A549 (cell line): ENCODE measurements around the gene FAM193A. TPM values are rescaled to one million over a fixed set of nuclear protein-coding genes. Genes with fewer than 3 reads are reported as not detected.
"Not testable (repeated sequence)": the region's sequence is repeated elsewhere in the genome, so short reads cannot be mapped to it uniquely, and the experiment has no call there.

Source experiments
- ATAC-seq, 2 experiments: fragments of 200-7000 bp in 1 of 2; fragments of >200 bp in 1 of 2; cut with Nextera tagmentation in 1 of 2; cut with Tn5 transposase in 1 of 2; 3 replicates each; pipeline versions ENCODE4 v1.8.0 to v1.9.1; 2018 to 2020; ENCODE audit warnings: mild to moderate bottlenecking in 1 of 2, moderate library complexity in 1 of 2
- CTCF ChIA-PET: fragments of 300-600 bp; sonication (Branson Sonifier 250); formaldehyde crosslinking; extraction: SDS; loops from one replicate; lab custom pipeline; 2021; ENCODE audit warnings: antibody characterized with exemption, inconsistent platforms; lab: Yijun Ruan, JAX
- POLR2A ChIA-PET: fragments of 350-600 bp; formaldehyde crosslinking; extraction: SDS; loops from one replicate; lab custom pipeline; 2021; ENCODE audit warnings: antibody characterized with exemption, inconsistent platforms; lab: Yijun Ruan, JAX
- DNase-seq, 2 experiments: peaks; one replicate each; pipeline versions ENCODE4 v3.0.0 to v3.0.0-alpha.2; 2011 to 2016; ENCODE audit warnings: low read depth in 1 of 2, low spot score in 1 of 2
- FAIRE-seq: peaks from 2 replicates; lab custom pipeline; 2011; peaks lifted over from hg19 to GRCh38; lab: Jason Lieb, UNC
- H3K27ac ChIP-seq, 2 experiments: fragments of >200 bp; sonication (Bioruptor Twin); formaldehyde crosslinking; 3 replicates each; pipeline ENCODE4 v1.5.1; 2016 to 2017
- H3K4me1 ChIP-seq: fragments of >200 bp; sonication (Bioruptor Twin); formaldehyde crosslinking; 3 replicates; pipeline ENCODE4 v1.6.1; 2016
- H3K4me2 ChIP-seq: fragments of >200 bp; sonication (Bioruptor Twin); formaldehyde crosslinking; 3 replicates; pipeline ENCODE4 v1.6.1; 2016
- H3K4me3 ChIP-seq: fragments of >200 bp; sonication (Bioruptor Twin); formaldehyde crosslinking; 3 replicates; pipeline ENCODE4 v1.5.1; 2016
- H3K9me3 ChIP-seq: fragments of >200 bp; sonication (Bioruptor Twin); formaldehyde crosslinking; 3 replicates; pipeline ENCODE4 v1.6.1; 2016
- FOXS1 ChIP-seq: fragments of 250-450 bp; sonication (Bioruptor Pico); IDR thresholded peaks from 2 replicates; pipeline ENCODE4 v1.5.0; 2020; ENCODE audit warnings: mild to moderate bottlenecking, moderate library complexity
- HOXA7 ChIP-seq: fragments of 250-450 bp; sonication (Bioruptor Pico); IDR thresholded peaks from 2 replicates; pipeline ENCODE4 v1.5.0; 2020; ENCODE audit warnings: mild to moderate bottlenecking, moderate library complexity
- HOXB13 ChIP-seq: fragments of 250-450 bp; sonication (Bioruptor Pico); IDR thresholded peaks from 2 replicates; pipeline ENCODE4 v1.5.0; 2020; ENCODE audit warnings: low read depth, mild to moderate bottlenecking, moderate library complexity
- MAZ ChIP-seq: fragments of 150-350 bp; IDR thresholded peaks from 2 replicates; pipeline ENCODE4 v1.6.1; 2014; ENCODE audit warnings: antibody characterized with exemption, low read depth, low read length, borderline replicate concordance
- NFE2L2 ChIP-seq: fragments of 150-350 bp; conservative IDR thresholded peaks from 2 replicates; pipeline ENCODE4 v1.6.1; 2014; ENCODE audit warnings: low read length
- NPAS2 ChIP-seq: fragments of 250-450 bp; sonication (Bioruptor Pico); IDR thresholded peaks from 2 replicates; pipeline ENCODE4 v1.8.0; 2022; ENCODE audit warnings: mild to moderate bottlenecking, moderate library complexity, borderline replicate concordance
- ZSCAN20 ChIP-seq: fragments of 250-450 bp; sonication (Bioruptor Pico); IDR thresholded peaks from 2 replicates; pipeline ENCODE4 v1.8.0; 2022; ENCODE audit warnings: mild to moderate bottlenecking, moderate library complexity
- WGBS: methylation state at CpG from one replicate; pipeline ENCODE4 v1.1.6; 2017; ENCODE audit errors: missing lambda C conversion rate; 5-methylcytosine and 5-hydroxymethylcytosine counted together
- polyA plus RNA-seq, 4 experiments: library from polyadenylated mRNA; depleted of rRNA in 3 of 4; stranded (reverse); fragments of >200 nt; fragmentation: RNase III in 1 of 4; extraction: RNeasy Plus Mini Kit Qiagen cat#74134 plus additional on column Dnase treatment in 1 of 4; gene quantifications; 2 replicates in 3 of 4; 3 replicates in 1 of 4; pipeline ENCODE4 v1.2.3, GENCODE V29; 2011 to 2017
- TF ChIP-seq, protein P1 (sequence below): fragments of 250-450 bp; sonication (Bioruptor Pico); IDR thresholded peaks from 2 replicates; pipeline ENCODE4 v1.5.0; 2020; ENCODE audit warnings: low read depth, mild to moderate bottlenecking, moderate library complexity
- TF ChIP-seq, protein P2 (sequence below): fragments of 250-450 bp; sonication (Bioruptor Pico); IDR thresholded peaks from 2 replicates; pipeline ENCODE4 v1.5.0; 2021; ENCODE audit warnings: mild to moderate bottlenecking, moderate library complexity, borderline replicate concordance
- TF ChIP-seq, protein P3 (sequence below): IDR thresholded peaks from 2 replicates; pipeline ENCODE4 v1.6.1; 2012
- TF ChIP-seq, protein P4 (sequence below): fragments of 150-350 bp; IDR thresholded peaks from 2 replicates; pipeline ENCODE4 v1.6.1; 2014; ENCODE audit warnings: low read depth, mild to moderate bottlenecking, low read length
- TF ChIP-seq, protein P5 (sequence below): fragments of 200-600 bp; sonication (generic); IDR thresholded peaks from 2 replicates; pipeline ENCODE4 v1.6.1; 2016; ENCODE audit warnings: antibody characterized with exemption, mild to moderate bottlenecking, moderate library complexity
- TF ChIP-seq, protein P6 (sequence below): fragments of >200 bp; sonication (Bioruptor Twin); formaldehyde crosslinking; IDR thresholded peaks from 3 replicates; pipeline ENCODE4 v1.6.1; 2016

FAM193A gene
- polyA plus RNA-seq, 2 of the 4 experiments (the other 2 are of a cell fraction): 4.5 to 6.7 TPM

DNA sequence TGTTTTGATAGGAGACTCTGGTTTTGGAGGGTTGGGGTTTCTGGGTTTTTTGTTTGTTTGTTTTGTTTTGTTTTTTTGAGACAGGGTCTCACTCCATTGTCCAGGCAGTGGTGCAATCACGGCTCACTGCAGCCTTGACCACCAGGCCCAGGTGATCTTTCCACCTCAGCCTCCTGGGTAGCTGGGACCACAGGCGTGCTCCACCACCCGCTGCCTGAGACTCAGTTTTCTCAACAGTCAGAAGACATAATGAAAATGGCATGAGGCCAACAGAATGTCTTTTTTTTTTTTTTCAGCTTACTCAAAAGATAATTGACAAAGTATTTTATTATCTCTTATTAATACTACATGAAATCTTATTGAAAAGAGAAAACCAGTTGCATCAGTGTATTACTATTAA is 187.3 kb downstream of the FAM193A start:
- WGBS: 87% methylated on average over 3 of the region's 3 CpGs
- ATAC-seq (no peak), DNase-seq (no peak), FAIRE-seq (no peak)
- H3K27ac ChIP-seq: no peak overlapping the region
- no peak overlapping the region for H3K4me3 ChIP-seq
- CTCF ChIA-PET: no interaction called here
- H3K4me1 ChIP-seq: no peaks in the 10 kb centered on the region
- TF ChIP-seq, protein P1, sequence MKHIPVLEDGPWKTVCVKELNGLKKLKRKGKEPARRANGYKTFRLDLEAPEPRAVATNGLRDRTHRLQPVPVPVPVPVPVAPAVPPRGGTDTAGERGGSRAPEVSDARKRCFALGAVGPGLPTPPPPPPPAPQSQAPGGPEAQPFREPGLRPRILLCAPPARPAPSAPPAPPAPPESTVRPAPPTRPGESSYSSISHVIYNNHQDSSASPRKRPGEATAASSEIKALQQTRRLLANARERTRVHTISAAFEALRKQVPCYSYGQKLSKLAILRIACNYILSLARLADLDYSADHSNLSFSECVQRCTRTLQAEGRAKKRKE (CRISPR knock-in tag): no peak
- no peak for TF ChIP-seq HOXA7 (CRISPR knock-in tag)
- TF ChIP-seq, protein P2, sequence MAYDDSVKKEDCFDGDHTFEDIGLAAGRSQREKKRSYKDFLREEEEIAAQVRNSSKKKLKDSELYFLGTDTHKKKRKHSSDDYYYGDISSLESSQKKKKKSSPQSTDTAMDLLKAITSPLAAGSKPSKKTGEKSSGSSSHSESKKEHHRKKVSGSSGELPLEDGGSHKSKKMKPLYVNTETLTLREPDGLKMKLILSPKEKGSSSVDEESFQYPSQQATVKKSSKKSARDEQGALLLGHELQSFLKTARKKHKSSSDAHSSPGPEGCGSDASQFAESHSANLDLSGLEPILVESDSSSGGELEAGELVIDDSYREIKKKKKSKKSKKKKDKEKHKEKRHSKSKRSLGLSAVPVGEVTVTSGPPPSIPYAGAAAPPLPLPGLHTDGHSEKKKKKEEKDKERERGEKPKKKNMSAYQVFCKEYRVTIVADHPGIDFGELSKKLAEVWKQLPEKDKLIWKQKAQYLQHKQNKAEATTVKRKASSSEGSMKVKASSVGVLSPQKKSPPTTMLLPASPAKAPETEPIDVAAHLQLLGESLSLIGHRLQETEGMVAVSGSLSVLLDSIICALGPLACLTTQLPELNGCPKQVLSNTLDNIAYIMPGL (CRISPR knock-in tag): no peak
- TF ChIP-seq HOXB13 (CRISPR knock-in tag): no peak
- no peak for TF ChIP-seq NFE2L2
- TF ChIP-seq NPAS2 (CRISPR knock-in tag): no peak
- no peak for TF ChIP-seq ZSCAN20 (CRISPR knock-in tag)
- no peak overlapping the region for H3K4me2 ChIP-seq
- H3K9me3 ChIP-seq: no peaks in the 10 kb centered on the region
- POLR2A ChIA-PET: interaction anchor here (0.6 kb wide), 1 partner anchor 571 kb away, joined by 4 read pairs; no protein-coding TSS in a partner anchor

DNA sequence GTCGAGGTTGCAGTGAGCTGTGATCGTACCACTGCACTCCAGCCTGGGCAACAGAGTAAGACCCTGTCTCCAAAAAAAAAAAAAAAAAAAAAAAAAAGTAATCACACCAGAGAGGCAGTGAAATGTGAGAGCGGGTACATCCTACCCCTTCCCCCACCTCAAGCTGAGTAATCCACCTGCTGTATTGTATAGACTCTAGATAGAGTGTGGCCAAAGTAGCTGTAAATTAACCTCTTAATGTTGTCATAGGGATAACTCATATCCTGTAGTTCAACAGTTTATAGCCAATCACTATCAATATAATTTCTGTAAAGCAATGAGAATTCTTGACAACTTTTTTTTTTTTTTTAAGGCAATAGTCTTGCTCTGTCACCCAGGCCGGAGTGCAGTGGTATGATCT is 188.9 kb downstream of the FAM193A start:
- no peak overlapping the region for H3K4me3 ChIP-seq
- ATAC-seq: no peak
- 89% methylated on average over 4 of the region's 4 CpGs for WGBS
- ChIA-PET POLR2A (interaction anchor here (0.6 kb wide), 1 partner anchor 572 kb away, joined by 11 read pairs; no protein-coding TSS in a partner anchor), CTCF (interaction anchor here (0.7 kb wide), 1 partner anchor 242 kb away, joined by 3 read pairs; no protein-coding TSS in a partner anchor)
- no peak for FAIRE-seq
- no peak overlapping the region for H3K4me2 ChIP-seq
- H3K27ac ChIP-seq: no peak overlapping the region
- TF ChIP-seq, protein P3, sequence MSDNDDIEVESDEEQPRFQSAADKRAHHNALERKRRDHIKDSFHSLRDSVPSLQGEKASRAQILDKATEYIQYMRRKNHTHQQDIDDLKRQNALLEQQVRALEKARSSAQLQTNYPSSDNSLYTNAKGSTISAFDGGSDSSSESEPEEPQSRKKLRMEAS: no peak
- TF ChIP-seq HOXA7 (CRISPR knock-in tag) (no peak), FOXS1 (CRISPR knock-in tag) (no peak), MAZ (no peak)
- TF ChIP-seq, protein P4, sequence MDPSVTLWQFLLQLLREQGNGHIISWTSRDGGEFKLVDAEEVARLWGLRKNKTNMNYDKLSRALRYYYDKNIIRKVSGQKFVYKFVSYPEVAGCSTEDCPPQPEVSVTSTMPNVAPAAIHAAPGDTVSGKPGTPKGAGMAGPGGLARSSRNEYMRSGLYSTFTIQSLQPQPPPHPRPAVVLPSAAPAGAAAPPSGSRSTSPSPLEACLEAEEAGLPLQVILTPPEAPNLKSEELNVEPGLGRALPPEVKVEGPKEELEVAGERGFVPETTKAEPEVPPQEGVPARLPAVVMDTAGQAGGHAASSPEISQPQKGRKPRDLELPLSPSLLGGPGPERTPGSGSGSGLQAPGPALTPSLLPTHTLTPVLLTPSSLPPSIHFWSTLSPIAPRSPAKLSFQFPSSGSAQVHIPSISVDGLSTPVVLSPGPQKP: no peak
- TF ChIP-seq, protein P5, sequence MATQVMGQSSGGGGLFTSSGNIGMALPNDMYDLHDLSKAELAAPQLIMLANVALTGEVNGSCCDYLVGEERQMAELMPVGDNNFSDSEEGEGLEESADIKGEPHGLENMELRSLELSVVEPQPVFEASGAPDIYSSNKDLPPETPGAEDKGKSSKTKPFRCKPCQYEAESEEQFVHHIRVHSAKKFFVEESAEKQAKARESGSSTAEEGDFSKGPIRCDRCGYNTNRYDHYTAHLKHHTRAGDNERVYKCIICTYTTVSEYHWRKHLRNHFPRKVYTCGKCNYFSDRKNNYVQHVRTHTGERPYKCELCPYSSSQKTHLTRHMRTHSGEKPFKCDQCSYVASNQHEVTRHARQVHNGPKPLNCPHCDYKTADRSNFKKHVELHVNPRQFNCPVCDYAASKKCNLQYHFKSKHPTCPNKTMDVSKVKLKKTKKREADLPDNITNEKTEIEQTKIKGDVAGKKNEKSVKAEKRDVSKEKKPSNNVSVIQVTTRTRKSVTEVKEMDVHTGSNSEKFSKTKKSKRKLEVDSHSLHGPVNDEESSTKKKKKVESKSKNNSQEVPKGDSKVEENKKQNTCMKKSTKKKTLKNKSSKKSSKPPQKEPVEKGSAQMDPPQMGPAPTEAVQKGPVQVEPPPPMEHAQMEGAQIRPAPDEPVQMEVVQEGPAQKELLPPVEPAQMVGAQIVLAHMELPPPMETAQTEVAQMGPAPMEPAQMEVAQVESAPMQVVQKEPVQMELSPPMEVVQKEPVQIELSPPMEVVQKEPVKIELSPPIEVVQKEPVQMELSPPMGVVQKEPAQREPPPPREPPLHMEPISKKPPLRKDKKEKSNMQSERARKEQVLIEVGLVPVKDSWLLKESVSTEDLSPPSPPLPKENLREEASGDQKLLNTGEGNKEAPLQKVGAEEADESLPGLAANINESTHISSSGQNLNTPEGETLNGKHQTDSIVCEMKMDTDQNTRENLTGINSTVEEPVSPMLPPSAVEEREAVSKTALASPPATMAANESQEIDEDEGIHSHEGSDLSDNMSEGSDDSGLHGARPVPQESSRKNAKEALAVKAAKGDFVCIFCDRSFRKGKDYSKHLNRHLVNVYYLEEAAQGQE: no peak
- TF ChIP-seq, protein P6, sequence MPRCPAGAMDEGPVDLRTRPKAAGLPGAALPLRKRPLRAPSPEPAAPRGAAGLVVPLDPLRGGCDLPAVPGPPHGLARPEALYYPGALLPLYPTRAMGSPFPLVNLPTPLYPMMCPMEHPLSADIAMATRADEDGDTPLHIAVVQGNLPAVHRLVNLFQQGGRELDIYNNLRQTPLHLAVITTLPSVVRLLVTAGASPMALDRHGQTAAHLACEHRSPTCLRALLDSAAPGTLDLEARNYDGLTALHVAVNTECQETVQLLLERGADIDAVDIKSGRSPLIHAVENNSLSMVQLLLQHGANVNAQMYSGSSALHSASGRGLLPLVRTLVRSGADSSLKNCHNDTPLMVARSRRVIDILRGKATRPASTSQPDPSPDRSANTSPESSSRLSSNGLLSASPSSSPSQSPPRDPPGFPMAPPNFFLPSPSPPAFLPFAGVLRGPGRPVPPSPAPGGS: no peak
- no peaks in the 10 kb centered on the region for H3K4me1 ChIP-seq
- no peak for DNase-seq
- H3K9me3 ChIP-seq: no peaks in the 10 kb centered on the region

DNA sequence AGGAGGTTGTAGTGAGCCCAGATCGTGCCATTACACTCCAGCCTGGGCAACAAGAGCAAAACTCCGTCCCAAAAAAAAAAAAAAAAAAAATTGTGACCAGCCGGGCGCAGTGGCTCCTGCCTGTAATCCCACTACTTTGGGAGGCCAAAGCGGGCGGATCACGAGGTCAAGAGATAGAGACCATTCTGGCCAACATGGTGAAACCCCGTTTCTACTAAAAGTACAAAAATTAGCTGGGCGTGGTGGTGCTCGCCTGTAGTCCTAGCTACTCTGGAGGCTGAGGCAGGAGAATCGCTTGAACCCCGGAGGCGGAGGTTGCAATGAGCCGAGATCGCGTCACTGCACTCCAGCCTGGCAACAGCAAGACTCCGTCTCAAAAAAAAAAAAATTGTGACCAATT is 190.4 kb downstream of the FAM193A start:
- WGBS: 90% methylated on average over 17 of the region's 17 CpGs
- not testable (repeated sequence) for H3K4me2 ChIP-seq, H3K4me1 ChIP-seq, H3K4me3 ChIP-seq, DNase-seq, H3K27ac ChIP-seq, H3K9me3 ChIP-seq, ATAC-seq, FAIRE-seq
- ChIA-PET CTCF (interaction anchor here (1.0 kb wide), 1 partner anchor 37 kb away, joined by 3 read pairs; no protein-coding TSS in a partner anchor), POLR2A (interaction anchor here (0.7 kb wide), 1 partner anchor 21 kb away, joined by 6 read pairs; no protein-coding TSS in a partner anchor)
